Osteoblast (primary cell): ENCODE results near the gene GSE1. TPM values are rescaled to one million over a fixed set of nuclear protein-coding genes. Genes with fewer than 3 reads are reported as not detected.

Experiments used
- DNase-seq: peaks from one replicate; pipeline ENCODE4 v3.0.0; 2011; ENCODE audit warnings: low spot score, mixed read lengths; ENCODE audit not compliant: insufficient read length; ENCODE audit errors: missing footprints
- H2AFZ ChIP-seq: 2 replicates; pipeline ENCODE4 v1.6.0; 2011; ENCODE audit warnings: mild to moderate bottlenecking, low read length
- H3K27ac ChIP-seq: 2 replicates; pipeline ENCODE4 v1.5.1; 2011; ENCODE audit warnings: mild to moderate bottlenecking, low read depth, low read length, moderate library complexity
- H3K27me3 ChIP-seq: 2 replicates; pipeline ENCODE4 v1.6.0; 2012; ENCODE audit warnings: mild to moderate bottlenecking, control low read depth, inconsistent platforms, low read length, moderate library complexity; ENCODE audit not compliant: insufficient read depth
- H3K36me3 ChIP-seq: 2 replicates; pipeline ENCODE4 v1.5.1; 2011; ENCODE audit warnings: mild to moderate bottlenecking, low read length, control low read depth, moderate library complexity; ENCODE audit not compliant: insufficient read depth
- H3K4me1 ChIP-seq: 2 replicates; pipeline ENCODE4 v1.5.1; 2011; ENCODE audit warnings: mild to moderate bottlenecking, low read length, control low read depth, moderate library complexity; ENCODE audit not compliant: insufficient read depth
- H3K4me2 ChIP-seq: 2 replicates; pipeline ENCODE4 v1.6.0; 2011; ENCODE audit warnings: mild to moderate bottlenecking, low read length; ENCODE audit not compliant: insufficient read depth
- H3K4me3 ChIP-seq: fragments of 200-600 bp; sonication (generic); 3 replicates; pipeline ENCODE4 v1.5.1; 2012; ENCODE audit warnings: mild to moderate bottlenecking, low read length, inconsistent platforms; ENCODE audit not compliant: insufficient read depth
- H3K79me2 ChIP-seq: 2 replicates; pipeline ENCODE4 v1.6.0; 2012; ENCODE audit warnings: mild to moderate bottlenecking, low read length, control low read depth, inconsistent platforms; ENCODE audit not compliant: insufficient read depth
- H3K9me3 ChIP-seq: 2 replicates; pipeline ENCODE4 v1.5.1; 2011; ENCODE audit warnings: low read depth, low read length, control low read depth
- H4K20me1 ChIP-seq: 2 replicates; pipeline ENCODE4 v1.6.0; 2012; ENCODE audit warnings: mild to moderate bottlenecking, low read length, control low read depth; ENCODE audit not compliant: insufficient read depth
- total RNA-seq: library from RNA; depleted of rRNA; stranded (reverse); fragments of >200 nt; gene quantifications from 2 replicates; pipeline ENCODE4 v1.2.3, GENCODE V29; 2012
- TF ChIP-seq, protein P1 (sequence below): IDR thresholded peaks from 2 replicates; pipeline ENCODE4 v1.5.1; 2011; ENCODE audit warnings: mild to moderate bottlenecking, low read depth, low read length, moderate library complexity; ENCODE audit errors: extremely low read depth

Gene GSE1
- total RNA-seq, 1 donor, result 49.6 TPM

- Histone ChIP-seq H3K27me3 (no peaks in the 10 kb centered on the region), H3K4me3 (no peak overlapping the region), H2AFZ (no peak overlapping the region), H3K9me3 (no peaks in the 10 kb centered on the region), H3K36me3 (peaks cover 3% of the 10 kb centered on the region), H3K27ac (no peak overlapping the region), H3K4me1 (no peaks in the 10 kb centered on the region), H3K4me2 (no peak overlapping the region), H4K20me1 (peaks cover 83% of the 10 kb centered on the region), H3K79me2 (peaks cover 88% of the 10 kb centered on the region)
- TF ChIP-seq, protein P1, sequence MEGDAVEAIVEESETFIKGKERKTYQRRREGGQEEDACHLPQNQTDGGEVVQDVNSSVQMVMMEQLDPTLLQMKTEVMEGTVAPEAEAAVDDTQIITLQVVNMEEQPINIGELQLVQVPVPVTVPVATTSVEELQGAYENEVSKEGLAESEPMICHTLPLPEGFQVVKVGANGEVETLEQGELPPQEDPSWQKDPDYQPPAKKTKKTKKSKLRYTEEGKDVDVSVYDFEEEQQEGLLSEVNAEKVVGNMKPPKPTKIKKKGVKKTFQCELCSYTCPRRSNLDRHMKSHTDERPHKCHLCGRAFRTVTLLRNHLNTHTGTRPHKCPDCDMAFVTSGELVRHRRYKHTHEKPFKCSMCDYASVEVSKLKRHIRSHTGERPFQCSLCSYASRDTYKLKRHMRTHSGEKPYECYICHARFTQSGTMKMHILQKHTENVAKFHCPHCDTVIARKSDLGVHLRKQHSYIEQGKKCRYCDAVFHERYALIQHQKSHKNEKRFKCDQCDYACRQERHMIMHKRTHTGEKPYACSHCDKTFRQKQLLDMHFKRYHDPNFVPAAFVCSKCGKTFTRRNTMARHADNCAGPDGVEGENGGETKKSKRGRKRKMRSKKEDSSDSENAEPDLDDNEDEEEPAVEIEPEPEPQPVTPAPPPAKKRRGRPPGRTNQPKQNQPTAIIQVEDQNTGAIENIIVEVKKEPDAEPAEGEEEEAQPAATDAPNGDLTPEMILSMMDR, result no peak
- DNase-seq, result no peak
Measured at GRCh38 chr16:85637061-85637807, 24.1 kb downstream of the GSE1 start.

GRCh38 chr16:85637808-85638647 lies 24.9 kb downstream of the GSE1 start:
- Histone ChIP-seq H3K9me3 (no peaks in the 10 kb centered on the region), H3K27ac (no peak overlapping the region), H3K4me3 (no peak overlapping the region), H3K4me1 (no peaks in the 10 kb centered on the region), H4K20me1 (peaks cover 86% of the 10 kb centered on the region), H3K27me3 (no peaks in the 10 kb centered on the region), H3K79me2 (peaks cover 88% of the 10 kb centered on the region), H3K36me3 (peaks cover 3% of the 10 kb centered on the region), H3K4me2 (no peak overlapping the region), H2AFZ (no peak overlapping the region)
- no peak for DNase-seq
- TF ChIP-seq, protein P1, result no peak

GRCh38 chr16:85638695-85639409 lies 25.7 kb downstream of the GSE1 start:
- no peak overlapping the region for H3K27ac ChIP-seq
- peaks cover 86% of the 10 kb centered on the region for H4K20me1 ChIP-seq
- H3K36me3 ChIP-seq, result peaks cover 3% of the 10 kb centered on the region
- no peak overlapping the region for H2AFZ ChIP-seq
- H3K4me2 ChIP-seq, result no peak overlapping the region
- TF ChIP-seq, protein P1, result no peak
- H3K4me3 ChIP-seq, result no peak overlapping the region
- H3K79me2 ChIP-seq, result peaks cover 88% of the 10 kb centered on the region
- no peak for DNase-seq
- H3K27me3 ChIP-seq, result no peaks in the 10 kb centered on the region
- H3K4me1 ChIP-seq, result no peaks in the 10 kb centered on the region
- no peaks in the 10 kb centered on the region for H3K9me3 ChIP-seq
